Natural killer cell (primary cell): Measurements from ENCODE around the gene HCFC2. TPM values are rescaled to one million over a fixed set of nuclear protein-coding genes. Genes with fewer than 3 reads are reported as not detected.
A peak's percentile ranks its signal among the peaks of the same experiment; 100 is the strongest.
"Not testable (repeated sequence)": the region's sequence is repeated elsewhere in the genome, so short reads cannot be mapped to it uniquely, and the experiment has no call there.

Source experiments
- ATAC-seq, 3 donors: fragments of 150-1000 bp in 2 of 3; fragments of 200-7000 bp in 1 of 3; cut with Tn5 transposase; 1 replicate in 1 of 3; 2 replicates in 2 of 3; pipeline ENCODE4 v1.10.0; 2021; ENCODE audit warnings: mild to moderate bottlenecking in 2 of 3, moderate library complexity in 2 of 3
- DNase-seq, 2 donors: peaks; one replicate each; pipeline versions ENCODE4 v3.0.0 to v3.0.0-alpha.2; 2013 to 2021; ENCODE audit warnings: mixed read lengths in 1 of 2
- H3K27ac ChIP-seq: one replicate; pipeline ENCODE4 v1.5.1; 2013; ENCODE audit warnings: mild to moderate bottlenecking, low read length
- H3K27me3 ChIP-seq: one replicate; pipeline ENCODE4 v1.6.1; 2013; ENCODE audit warnings: low read length; ENCODE audit not compliant: control insufficient read depth, insufficient read depth
- H3K36me3 ChIP-seq: one replicate; pipeline ENCODE4 v1.6.1; 2013; ENCODE audit warnings: low read length; ENCODE audit not compliant: control insufficient read depth, insufficient read depth
- H3K4me1 ChIP-seq: one replicate; pipeline ENCODE4 v1.6.1; 2013; ENCODE audit warnings: low read length; ENCODE audit not compliant: control insufficient read depth, insufficient read depth
- H3K4me3 ChIP-seq: one replicate; pipeline ENCODE4 v1.5.1; 2013; ENCODE audit warnings: low read length
- H3K9me3 ChIP-seq: one replicate; pipeline ENCODE4 v1.6.1; 2013; ENCODE audit warnings: low read length; ENCODE audit not compliant: control insufficient read depth, insufficient read depth
- H3K27ac Mint-ChIP-seq, 2 donors: one replicate each; pipeline ENCODE4 v1.8.0; 2022; ENCODE audit warnings: mild to moderate bottlenecking in 2 of 2, mixed read lengths in 2 of 2, moderate library complexity in 1 of 2
- H3K27me3 Mint-ChIP-seq, 2 donors: one replicate each; pipeline ENCODE4 v1.8.0; 2022; ENCODE audit warnings: low read depth in 2 of 2, mixed read lengths in 2 of 2
- H3K36me3 Mint-ChIP-seq: one replicate; pipeline ENCODE4 v1.8.0; 2022; ENCODE audit warnings: mixed read lengths
- H3K4me1 Mint-ChIP-seq, 2 donors: one replicate each; pipeline ENCODE4 v1.8.0; 2022; ENCODE audit warnings: mixed read lengths in 2 of 2
- H3K4me3 Mint-ChIP-seq: one replicate; pipeline ENCODE4 v1.8.0; 2022; ENCODE audit warnings: mild to moderate bottlenecking, moderate library complexity, mixed read lengths
- H3K9me3 Mint-ChIP-seq, 2 donors: one replicate each; pipeline ENCODE4 v1.8.0; 2022; ENCODE audit warnings: mixed read lengths in 2 of 2
- WGBS: methylation state at CpG from one replicate; pipeline ENCODE4 v1.1.7; 2013; ENCODE audit warnings: missing lambda C conversion rate; ENCODE audit not compliant: insufficient coverage; 5-methylcytosine and 5-hydroxymethylcytosine counted together
- intact Hi-C: fragments of 100-400 bp; cut with micrococcal nuclease; formaldehyde crosslinking; loops from one replicate; pipeline ENCODE4 v1.14.2; 2022
- total RNA-seq, 4 donors: library from RNA; stranded (reverse); fragments of 120-200 nt in 1 of 4; gene quantifications; one replicate each; pipeline versions ENCODE4 v1.2.3 to v1.2.4, GENCODE V29; 2013 to 2022
- TF ChIP-seq, protein P1 (sequence below): fragments of 200-600 bp; IDR thresholded peaks from one replicate; pipeline ENCODE4 v1.8.0; 2022; ENCODE audit warnings: antibody characterized with exemption

HCFC2 gene
- 10 to 100 TPM; 20.3 to 24.4 (median 23.8) TPM for total RNA-seq
- total RNA-seq (2013) = 33.0 TPM

DNA sequence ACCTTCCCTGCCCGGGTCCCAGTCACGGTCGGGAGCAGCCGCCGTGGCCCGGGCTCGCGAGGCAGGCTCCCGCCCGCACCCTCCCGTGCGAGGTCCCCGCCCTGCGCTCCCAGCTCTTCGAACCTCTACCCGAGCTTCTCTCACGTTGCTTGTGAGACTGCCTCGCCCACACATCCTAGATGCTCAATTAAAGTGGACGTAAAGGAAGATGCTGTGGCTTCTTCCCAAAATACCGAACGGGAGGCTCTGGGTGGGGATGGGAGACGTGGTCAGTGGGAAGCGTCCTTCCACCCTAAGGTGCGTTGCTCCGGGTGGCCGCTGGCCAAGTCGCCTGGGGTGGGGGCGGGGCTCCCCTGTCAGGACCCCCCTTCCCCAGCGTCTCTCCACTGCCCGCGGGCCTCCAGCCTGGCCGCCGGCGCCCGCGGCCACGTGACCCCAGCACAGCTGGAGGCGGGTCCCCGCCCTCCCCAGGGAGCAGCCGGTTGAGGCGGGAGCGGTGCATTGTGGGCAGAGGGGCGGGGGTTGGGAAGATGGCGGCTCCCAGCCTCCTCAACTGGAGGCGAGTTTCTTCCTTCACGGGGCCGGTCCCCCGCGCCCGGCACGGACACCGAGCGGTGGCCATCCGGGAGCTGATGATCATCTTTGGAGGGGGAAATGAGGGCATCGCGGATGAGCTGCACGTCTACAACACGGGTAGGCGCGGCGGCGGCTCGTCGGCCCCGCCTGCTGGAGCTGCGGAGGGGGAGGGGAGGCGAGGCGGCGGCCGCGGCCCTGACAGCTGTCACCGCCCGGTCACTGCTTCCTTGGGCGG lies at the start of gene HCFC2:
Gene HCFC2, plus strand, starts transcription at position 501 of the 811 bp plus-strand sequence. Its CDS starts 30 bp downstream, at position 531.
- Histone ChIP-seq H3K27ac (peak within 1 kb of the TSS; percentile 66), H3K27me3 (no peaks in the 10 kb centered on the region), H3K9me3 (no peaks in the 10 kb centered on the region), H3K4me3 (peak within 1 kb of the TSS; percentile 87), H3K36me3 (peaks cover 4% of the 10 kb centered on the region), H3K4me1 (peaks cover 14% of the 10 kb centered on the region)
- Mint-ChIP-seq H3K27ac (peak within 1 kb of the TSS; percentile 82 to 93), H3K9me3 (no peaks in the 10 kb centered on the region), H3K4me3 (peak within 1 kb of the TSS; percentile 92), H3K27me3 (peaks cover 8 to 9% of the 10 kb centered on the region in 2 donors), H3K36me3 (no peaks in the 10 kb centered on the region), H3K4me1 (peaks cover 13 to 22% of the 10 kb centered on the region in 2 donors)
- ATAC-seq (peak; percentile 95 to 97 (median 97)), DNase-seq (peak; percentile 86 to 91)
- intact Hi-C loops = loop anchor here (2.0 to 5.0 kb wide), 3 partner anchors 75 to 223 kb away; partner anchors contain the start of genes NFYB and TDG
- under 1% methylated on average over 74 of the region's 74 CpGs for WGBS
- TF ChIP-seq, protein P1, sequence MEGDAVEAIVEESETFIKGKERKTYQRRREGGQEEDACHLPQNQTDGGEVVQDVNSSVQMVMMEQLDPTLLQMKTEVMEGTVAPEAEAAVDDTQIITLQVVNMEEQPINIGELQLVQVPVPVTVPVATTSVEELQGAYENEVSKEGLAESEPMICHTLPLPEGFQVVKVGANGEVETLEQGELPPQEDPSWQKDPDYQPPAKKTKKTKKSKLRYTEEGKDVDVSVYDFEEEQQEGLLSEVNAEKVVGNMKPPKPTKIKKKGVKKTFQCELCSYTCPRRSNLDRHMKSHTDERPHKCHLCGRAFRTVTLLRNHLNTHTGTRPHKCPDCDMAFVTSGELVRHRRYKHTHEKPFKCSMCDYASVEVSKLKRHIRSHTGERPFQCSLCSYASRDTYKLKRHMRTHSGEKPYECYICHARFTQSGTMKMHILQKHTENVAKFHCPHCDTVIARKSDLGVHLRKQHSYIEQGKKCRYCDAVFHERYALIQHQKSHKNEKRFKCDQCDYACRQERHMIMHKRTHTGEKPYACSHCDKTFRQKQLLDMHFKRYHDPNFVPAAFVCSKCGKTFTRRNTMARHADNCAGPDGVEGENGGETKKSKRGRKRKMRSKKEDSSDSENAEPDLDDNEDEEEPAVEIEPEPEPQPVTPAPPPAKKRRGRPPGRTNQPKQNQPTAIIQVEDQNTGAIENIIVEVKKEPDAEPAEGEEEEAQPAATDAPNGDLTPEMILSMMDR = no peak

DNA sequence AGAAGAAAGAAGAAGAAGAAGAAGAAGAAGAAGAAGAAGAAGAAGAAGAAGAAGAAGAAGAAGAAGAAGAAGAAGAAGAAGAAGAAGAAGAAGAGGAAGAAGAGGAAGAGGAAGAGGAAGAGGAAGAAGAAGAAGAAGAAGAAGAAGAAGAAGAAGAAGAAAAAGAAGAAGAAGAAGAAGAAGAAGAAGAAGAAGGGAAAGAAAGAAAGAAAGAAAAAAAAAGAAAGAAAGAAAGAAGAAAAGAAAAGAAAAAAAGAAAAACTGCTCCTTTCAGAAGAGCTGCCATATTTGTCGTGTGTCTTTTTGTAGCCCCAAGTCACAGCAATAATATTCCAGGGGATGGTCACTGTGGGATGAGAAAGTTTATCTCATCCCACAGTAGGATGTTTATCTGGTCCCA lies 42.5 kb upstream of the HCFC2 start:
- H3K36me3 Mint-ChIP-seq, H3K9me3 ChIP-seq, H3K4me3 ChIP-seq, H3K4me1 Mint-ChIP-seq, H3K27ac ChIP-seq, H3K27me3 ChIP-seq, H3K36me3 ChIP-seq, ATAC-seq, H3K27ac Mint-ChIP-seq, DNase-seq, H3K4me1 ChIP-seq, H3K9me3 Mint-ChIP-seq, intact Hi-C loops, H3K4me3 Mint-ChIP-seq: not testable (repeated sequence)
- WGBS = 100% methylated on average over 1 of the region's 1 CpG
- H3K27me3 Mint-ChIP-seq = peaks cover 22 to 27% of the 10 kb centered on the region in 2 donors

DNA sequence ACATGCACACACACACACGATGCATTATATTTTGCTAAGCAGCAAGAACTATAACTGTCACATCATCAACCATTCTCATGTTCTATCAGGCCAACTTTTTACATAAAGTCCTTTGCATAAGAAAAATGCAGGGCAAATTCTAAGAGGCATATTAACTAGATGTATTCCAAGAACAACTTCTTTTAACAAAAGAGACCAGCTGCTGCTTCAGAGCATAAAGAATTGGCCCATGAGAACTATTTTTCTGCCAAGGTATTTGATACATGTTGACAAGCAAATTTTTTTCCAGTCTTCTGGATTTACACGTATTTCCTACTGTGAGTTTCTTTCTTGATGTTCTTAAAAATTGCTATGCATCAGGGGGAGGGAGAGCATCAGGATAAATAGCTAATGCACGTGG lies 41.5 kb upstream of the HCFC2 start:
- Mint-ChIP-seq H3K27ac (no peak overlapping the region), H3K9me3 (peaks cover 0 to 3% of the 10 kb centered on the region in 2 donors), H3K27me3 (peaks cover 22 to 37% of the 10 kb centered on the region in 2 donors), H3K4me3 (no peak overlapping the region), H3K36me3 (no peaks in the 10 kb centered on the region), H3K4me1 (no peaks in the 10 kb centered on the region)
- intact Hi-C loops = no loop called here
- Histone ChIP-seq H3K4me3 (no peak overlapping the region), H3K4me1 (no peaks in the 10 kb centered on the region), H3K27me3 (peaks cover 2% of the 10 kb centered on the region), H3K27ac (no peak overlapping the region), H3K36me3 (no peaks in the 10 kb centered on the region), H3K9me3 (no peaks in the 10 kb centered on the region)
- DNase-seq (no peak), ATAC-seq (no peak)
- TF ChIP-seq, protein P1 = no peak
- 83% methylated on average over 2 of the region's 3 CpGs for WGBS

DNA sequence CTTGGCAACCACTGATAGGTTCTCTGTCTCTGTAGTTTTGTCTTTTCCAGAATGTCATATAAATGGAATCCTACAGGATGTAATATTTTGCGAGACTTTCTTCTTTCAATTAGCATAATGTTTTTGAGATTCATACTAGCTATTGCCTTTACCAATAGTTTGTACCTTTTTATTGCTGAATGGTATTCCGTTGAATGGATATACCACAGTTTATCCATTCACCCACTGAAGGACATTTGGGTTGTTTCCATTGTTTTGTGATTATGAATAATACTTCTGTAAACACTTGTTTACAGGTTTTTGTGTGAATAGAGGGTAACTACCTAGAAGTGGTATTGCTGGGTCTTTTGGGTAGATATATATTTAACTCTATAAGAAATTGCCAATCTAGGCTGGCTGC lies 40.6 kb upstream of the HCFC2 start:
- Mint-ChIP-seq H3K4me1 (no peaks in the 10 kb centered on the region), H3K27me3 (peaks cover 25 to 46% of the 10 kb centered on the region in 2 donors)

More for the DNA sequence above, 40.6 kb upstream of the HCFC2 start:
- no peaks in the 10 kb centered on the region for H3K9me3 ChIP-seq
- DNase-seq = no peak
- intact Hi-C loops = no loop called here
- no CpG with 5 or more reads among the region's 2 CpGs for WGBS
- no peaks in the 10 kb centered on the region for H3K36me3 ChIP-seq
- H3K27me3 ChIP-seq = peaks cover 2% of the 10 kb centered on the region
- no peak overlapping the region for H3K27ac Mint-ChIP-seq
- H3K4me3 ChIP-seq = no peak overlapping the region
- H3K27ac ChIP-seq = no peak overlapping the region
- H3K36me3 Mint-ChIP-seq = no peaks in the 10 kb centered on the region
- H3K4me3 Mint-ChIP-seq = no peak overlapping the region
- no peaks in the 10 kb centered on the region for H3K4me1 ChIP-seq
- TF ChIP-seq, protein P1 = no peak
- peaks cover 0 to 3% of the 10 kb centered on the region in 2 donors for H3K9me3 Mint-ChIP-seq
- ATAC-seq = no peak
